Tibial nerve (tissue), 3 donors: ENCODE results near the gene ASB5.

ENCODE experiments used
- CTCF ChIP-seq, 5 experiments: fragments of 200-600 bp in 3 of 5; fragments of 450-650 bp in 2 of 5; sonication (generic) in 3 of 5; IDR thresholded peaks; one replicate each; pipeline ENCODE4 v1.5.1; 2016 to 2019; ENCODE audit warnings: antibody characterized with exemption in 5 of 5, mild to moderate bottlenecking in 3 of 5, moderate library complexity in 2 of 5
- POLR2A ChIP-seq, 2 donors: fragments of 450-650 bp; IDR thresholded peaks; one replicate each; pipeline ENCODE4 v1.6.1; 2017; ENCODE audit warnings: antibody characterized with exemption in 2 of 2, mild to moderate bottlenecking in 2 of 2, moderate library complexity in 2 of 2

GRCh38 chr4:176186067-176186466, 83.0 kb downstream of the ASB5 start:
- no peak for TF ChIP-seq CTCF (IDR thresholded peaks at IDR 0.05)
- no peak for TF ChIP-seq POLR2A (IDR thresholded peaks at IDR 0.05)
